Fibroblast of lung (primary cell): ENCODE data around the gene DLGAP4.

Experiments
- EZH2 ChIP-seq: IDR thresholded peaks from 2 replicates; pipeline ENCODE4 v1.5.1; 2012; ENCODE audit warnings: low read length, control low read depth, mild to moderate bottlenecking; ENCODE audit errors: missing control alignments
- TF ChIP-seq, protein P1 (sequence below), 2 donors: IDR thresholded peaks in 1 of 2; conservative IDR thresholded peaks in 1 of 2; 1 replicate in 1 of 2; 2 replicates in 1 of 2; pipeline ENCODE4 v1.5.1; 2011 to 2012; ENCODE audit warnings: low read length in 2 of 2, control low read depth in 1 of 2, inconsistent platforms in 1 of 2, low read depth in 1 of 2, mild to moderate bottlenecking in 1 of 2

GRCh38 chr20:36314734-36315544 lies 8.8 kb downstream of the DLGAP4 start:
- TF ChIP-seq, protein P1, sequence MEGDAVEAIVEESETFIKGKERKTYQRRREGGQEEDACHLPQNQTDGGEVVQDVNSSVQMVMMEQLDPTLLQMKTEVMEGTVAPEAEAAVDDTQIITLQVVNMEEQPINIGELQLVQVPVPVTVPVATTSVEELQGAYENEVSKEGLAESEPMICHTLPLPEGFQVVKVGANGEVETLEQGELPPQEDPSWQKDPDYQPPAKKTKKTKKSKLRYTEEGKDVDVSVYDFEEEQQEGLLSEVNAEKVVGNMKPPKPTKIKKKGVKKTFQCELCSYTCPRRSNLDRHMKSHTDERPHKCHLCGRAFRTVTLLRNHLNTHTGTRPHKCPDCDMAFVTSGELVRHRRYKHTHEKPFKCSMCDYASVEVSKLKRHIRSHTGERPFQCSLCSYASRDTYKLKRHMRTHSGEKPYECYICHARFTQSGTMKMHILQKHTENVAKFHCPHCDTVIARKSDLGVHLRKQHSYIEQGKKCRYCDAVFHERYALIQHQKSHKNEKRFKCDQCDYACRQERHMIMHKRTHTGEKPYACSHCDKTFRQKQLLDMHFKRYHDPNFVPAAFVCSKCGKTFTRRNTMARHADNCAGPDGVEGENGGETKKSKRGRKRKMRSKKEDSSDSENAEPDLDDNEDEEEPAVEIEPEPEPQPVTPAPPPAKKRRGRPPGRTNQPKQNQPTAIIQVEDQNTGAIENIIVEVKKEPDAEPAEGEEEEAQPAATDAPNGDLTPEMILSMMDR (conservative IDR thresholded peaks at IDR 0.05 in 1 of 2, IDR thresholded peaks at IDR 0.05 in 1 of 2; ENCODE audit: low read depth in 1 of 2, low read length in 2 of 2), result no peak
- TF ChIP-seq EZH2, result no peak
